HG03565 (cell line): ENCODE data around the gene COL11A1.

ENCODE experiments used
- ATAC-seq: cut with Tn5 transposase; IDR thresholded peaks from one replicate; pipeline ENCODE4 v1.9.1; 2021; ENCODE audit warnings: mild to moderate bottlenecking, moderate library complexity; ENCODE audit not compliant: unreplicated experiment

COL11A1 gene

GRCh38 chr1:102919659-102920058, 188.7 kb downstream of the COL11A1 start:
- ATAC-seq, result no peak

- ATAC-seq, result no peak
Observed at GRCh38 chr1:102901996-102902395, 206.3 kb downstream of the COL11A1 start.

- ATAC-seq, result no peak
Observed at GRCh38 chr1:102899935-102900334, 208.4 kb downstream of the COL11A1 start.

GRCh38 chr1:102897557-102897956, 210.8 kb downstream of the COL11A1 start:
- no peak for ATAC-seq

- ATAC-seq, result no peak
Observed at GRCh38 chr1:102896771-102897170, 211.6 kb downstream of the COL11A1 start.

- no peak for ATAC-seq
Observed at GRCh38 chr1:102896286-102896685, 212.0 kb downstream of the COL11A1 start.

DNA sequence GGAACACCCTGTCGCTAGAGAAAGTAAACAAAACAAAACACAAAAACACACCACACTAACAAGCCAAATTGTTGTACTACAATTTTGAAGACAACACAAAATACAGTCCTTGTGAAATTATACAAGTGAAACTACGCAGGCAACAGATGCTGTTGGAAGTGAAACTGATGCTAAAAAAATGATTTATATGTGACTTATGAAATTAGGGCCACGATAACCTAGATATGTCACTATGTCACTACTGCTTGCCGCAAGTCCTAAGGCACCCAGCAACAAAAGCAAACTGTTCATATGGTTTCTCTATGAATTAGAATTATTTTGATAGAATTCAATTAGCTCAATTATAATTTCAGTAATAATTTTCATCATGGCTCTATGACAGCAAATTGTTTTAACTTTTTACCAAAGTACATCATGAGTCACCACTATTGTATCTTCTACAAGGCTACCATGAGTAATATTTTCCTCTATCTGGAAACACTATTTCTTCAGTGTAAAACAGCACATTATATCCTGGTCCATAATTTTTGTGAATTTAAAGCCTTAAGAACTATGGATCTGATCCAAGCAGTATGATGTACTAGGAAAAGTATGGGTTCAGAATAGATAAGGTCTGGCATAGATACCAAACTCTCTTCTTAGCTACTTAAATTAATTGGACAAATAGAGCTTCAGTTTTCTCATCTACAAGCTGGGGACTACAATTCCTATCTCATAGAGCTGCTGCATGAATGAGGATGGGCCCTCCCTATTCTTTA, 216.3 kb downstream of the COL11A1 start:
- ATAC-seq, result no peak

- ATAC-seq, result no peak
Observed at GRCh38 chr1:102886638-102887037, 221.7 kb downstream of the COL11A1 start.

DNA sequence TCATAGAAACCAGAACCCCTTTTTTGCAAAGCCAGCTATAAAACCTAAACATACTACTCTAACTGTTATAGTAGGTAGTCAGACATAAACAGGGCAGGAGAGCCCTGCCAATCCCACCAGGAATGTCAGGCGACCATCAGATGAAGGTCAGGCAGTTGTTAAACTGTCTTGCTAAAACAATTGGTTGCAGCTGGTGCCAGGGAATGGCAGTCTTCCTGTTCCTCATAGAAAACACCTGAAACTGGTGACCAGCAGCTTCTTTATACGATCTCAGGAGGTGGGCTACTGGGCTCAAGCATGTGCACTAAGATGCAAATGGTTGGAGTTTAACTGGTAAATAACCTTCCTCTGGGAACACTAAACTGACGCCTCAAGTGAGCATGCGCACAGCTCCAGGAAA, 224.1 kb downstream of the COL11A1 start:
- ATAC-seq, result no peak

DNA sequence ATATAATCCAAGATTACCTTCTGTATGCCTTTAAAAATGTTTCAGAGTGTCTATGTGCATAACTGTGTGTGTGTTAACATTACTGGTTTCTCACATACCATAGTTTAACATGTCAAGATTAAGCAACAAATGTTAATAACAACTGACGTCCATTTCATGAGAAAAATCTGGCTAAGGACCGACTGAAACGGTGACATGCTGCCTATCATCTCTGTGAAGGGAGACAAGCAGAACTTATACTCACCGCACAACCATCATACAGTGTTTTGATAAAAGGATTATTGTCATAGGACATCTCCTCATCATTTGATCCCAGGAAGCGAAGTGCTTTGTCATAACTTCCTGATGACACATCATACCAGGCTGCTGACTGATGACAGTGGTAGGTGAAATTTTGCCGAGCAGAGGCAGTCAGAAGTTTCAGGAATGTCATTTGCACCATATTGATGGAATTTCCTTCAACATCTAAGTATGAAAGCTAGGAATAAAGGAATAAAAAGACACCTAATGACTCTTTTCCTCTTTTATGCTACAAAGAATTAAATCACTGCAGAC, 228.8 kb downstream of the COL11A1 start:
- no peak for ATAC-seq

- ATAC-seq, result no peak
Observed at GRCh38 chr1:102875756-102876155, 232.6 kb downstream of the COL11A1 start.

DNA sequence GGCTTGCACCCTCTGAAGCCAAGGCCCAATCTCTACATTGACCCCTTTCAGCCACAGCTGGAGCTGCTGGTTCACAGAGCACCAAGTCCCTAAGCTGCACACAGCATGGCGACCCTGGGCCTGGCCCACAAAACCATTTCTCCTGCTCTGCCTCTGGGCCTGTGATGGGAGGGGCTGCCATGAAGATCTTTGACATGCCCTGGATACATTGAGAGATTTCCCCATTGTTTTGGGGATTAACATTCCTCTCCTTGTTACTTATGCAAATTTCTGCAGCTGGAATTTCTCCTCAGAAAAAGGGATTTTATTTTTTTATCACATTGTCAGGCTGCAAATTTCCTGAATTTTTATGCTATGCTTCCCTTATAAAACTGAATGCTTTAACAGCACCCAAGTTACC, 235.8 kb downstream of the COL11A1 start:
- ATAC-seq, result no peak

DNA sequence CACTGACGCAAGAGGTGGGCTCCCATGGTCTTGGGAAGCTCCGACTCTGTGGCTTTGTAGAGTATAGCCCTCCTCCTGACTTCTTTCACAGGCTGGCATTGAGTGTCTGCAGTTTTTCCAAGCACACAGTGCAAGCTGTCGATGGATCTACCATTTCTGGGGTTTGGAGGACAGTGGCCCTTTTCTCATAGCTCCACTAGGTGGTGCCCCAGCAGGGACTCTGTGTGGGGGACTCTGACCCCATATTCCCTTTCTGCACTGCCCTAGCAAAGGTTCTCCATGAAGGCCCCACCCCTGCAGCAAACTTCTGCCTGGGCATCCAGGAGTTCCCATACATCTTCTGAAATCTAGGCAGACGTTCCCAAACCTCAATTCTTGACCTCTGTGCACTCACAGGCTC, 236.2 kb downstream of the COL11A1 start:
- ATAC-seq, result no peak

GRCh38 chr1:102863704-102864103, 244.6 kb downstream of the COL11A1 start:
- ATAC-seq, result no peak

GRCh38 chr1:102861247-102861646, 247.1 kb downstream of the COL11A1 start:
- ATAC-seq, result no peak

DNA sequence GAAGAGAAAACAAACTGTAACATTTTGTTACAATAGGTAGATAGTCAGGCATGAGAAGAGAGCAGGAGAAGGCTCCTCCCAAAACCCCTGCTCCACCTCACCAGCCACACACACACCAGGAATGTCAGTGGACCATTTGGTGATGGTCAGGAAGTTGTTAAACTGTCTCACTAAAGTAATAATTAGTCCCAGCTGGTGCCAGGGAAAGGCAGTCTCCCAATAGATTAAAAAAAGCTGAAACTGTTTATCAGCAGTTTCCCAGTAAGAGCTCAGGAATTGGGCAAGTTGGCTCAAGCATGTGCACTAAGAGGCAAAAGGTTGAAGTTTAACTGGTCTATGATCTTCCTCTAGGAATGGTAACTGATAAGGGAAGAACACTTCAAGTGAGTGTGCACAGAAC, 249.6 kb downstream of the COL11A1 start:
- no peak for ATAC-seq

DNA sequence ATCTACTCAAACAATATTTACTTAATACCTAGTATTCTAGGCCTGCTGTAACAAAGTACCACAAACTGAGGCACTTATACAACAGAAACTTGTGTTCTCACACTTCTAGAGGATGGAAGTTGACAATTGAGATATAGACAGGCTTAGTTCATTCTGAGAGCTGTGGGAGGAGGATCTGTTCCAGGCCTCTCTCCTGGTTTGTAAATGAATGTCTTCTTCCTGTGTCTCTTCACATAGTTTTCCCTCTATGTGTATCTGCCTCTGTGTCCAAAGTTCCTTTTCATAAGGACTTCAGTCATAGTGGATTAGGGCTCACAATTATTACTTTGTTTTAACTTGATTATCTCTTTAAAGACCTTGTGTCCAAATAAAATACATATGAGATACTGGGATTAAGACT, 251.1 kb downstream of the COL11A1 start:
- ATAC-seq, result no peak

GRCh38 chr1:102853701-102854187, 254.6 kb downstream of the COL11A1 start:
- no peak for ATAC-seq

GRCh38 chr1:102853136-102853535, 255.2 kb downstream of the COL11A1 start:
- no peak for ATAC-seq

DNA sequence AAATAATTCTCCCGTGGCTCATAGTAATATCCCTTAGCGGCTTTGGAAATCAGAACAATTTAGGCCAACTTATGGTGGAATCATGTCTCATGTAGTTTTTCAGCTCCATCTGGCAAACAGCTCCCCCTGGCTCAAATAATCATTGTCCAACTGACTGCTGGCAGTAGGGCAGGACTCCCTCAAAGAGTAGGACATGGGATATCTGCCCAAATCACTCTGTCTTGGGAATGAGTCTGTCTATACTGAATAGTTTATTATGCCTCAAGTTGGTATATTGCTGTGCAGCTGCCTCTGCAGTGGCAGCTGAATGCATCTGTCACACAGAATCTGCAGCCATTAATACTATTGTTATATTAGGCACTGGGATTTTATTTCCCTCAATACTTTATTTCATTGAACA, 255.7 kb downstream of the COL11A1 start:
- no peak for ATAC-seq

GRCh38 chr1:102851616-102852015, 256.7 kb downstream of the COL11A1 start:
- ATAC-seq, result no peak

GRCh38 chr1:102842606-102843005, 265.7 kb downstream of the COL11A1 start:
- no peak for ATAC-seq

DNA sequence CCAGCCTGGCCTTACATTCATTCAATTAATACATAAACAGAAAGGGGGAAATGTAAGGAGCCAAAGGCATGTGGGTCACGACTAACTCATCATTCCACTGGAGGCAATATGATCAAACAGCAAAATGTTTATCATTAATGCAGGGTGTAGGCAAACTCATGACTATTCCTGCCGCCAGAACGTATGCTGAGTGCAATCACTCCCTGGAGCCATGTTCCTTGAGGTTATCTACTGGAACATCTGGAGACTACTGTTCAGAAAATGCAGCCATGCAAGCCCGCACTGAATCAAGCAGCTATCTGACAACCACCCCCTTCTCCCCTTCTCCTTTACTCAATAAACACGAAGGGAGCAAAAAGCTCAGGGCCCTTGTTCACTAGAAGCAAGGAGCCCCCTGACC, 267.6 kb downstream of the COL11A1 start:
- ATAC-seq, result no peak
